ENCODE results near the gene DCAF17.
A peak's percentile ranks its signal among the peaks of the same experiment; 100 is the strongest.

The DCAF17 gene

GRCh38 chr2:171529914-171530313, 95.9 kb downstream of the DCAF17 start:
- no peak for ATAC-seq
- TF ChIP-seq ZNF565 (CRISPR knock-in tag; conservative IDR thresholded peaks at IDR 0.05; ENCODE audit: low read depth): no peak
- no peak for TF ChIP-seq TSHZ2 (CRISPR knock-in tag; IDR thresholded peaks at IDR 0.05)
- TF ChIP-seq ZNF8 (CRISPR knock-in tag; IDR thresholded peaks at IDR 0.05): no peak

GRCh38 chr2:171530378-171530777, 96.4 kb downstream of the DCAF17 start:
- no peak; the same call in 2 of the 3 replicates for ATAC-seq
- TF ChIP-seq ESRRG (CRISPR knock-in tag; IDR thresholded peaks at IDR 0.05): no peak
- TF ChIP-seq TCF4 (CRISPR knock-in tag; IDR thresholded peaks at IDR 0.05; ENCODE audit: borderline replicate concordance): no peak
- TF ChIP-seq ZFP3 (CRISPR knock-in tag; IDR thresholded peaks at IDR 0.05): no peak
- TF ChIP-seq CSDC2 (CRISPR knock-in tag; IDR thresholded peaks at IDR 0.05): no peak
- TF ChIP-seq BACH2 (CRISPR knock-in tag; IDR thresholded peaks at IDR 0.05; ENCODE audit: borderline replicate concordance): no peak
- TF ChIP-seq CSRNP3 (CRISPR knock-in tag; IDR thresholded peaks at IDR 0.05): no peak
- no peak for TF ChIP-seq GLIS3 (CRISPR knock-in tag; IDR thresholded peaks at IDR 0.05)
- no peak for TF ChIP-seq CREB5 (CRISPR knock-in tag; IDR thresholded peaks at IDR 0.05; ENCODE audit: low read depth)
- TF ChIP-seq PPARA (CRISPR knock-in tag; IDR thresholded peaks at IDR 0.05; ENCODE audit: borderline replicate concordance): no peak
- no peak for TF ChIP-seq ZNF70 (CRISPR knock-in tag; IDR thresholded peaks at IDR 0.05)
- TF ChIP-seq PATZ1 (CRISPR knock-in tag; IDR thresholded peaks at IDR 0.05; ENCODE audit: borderline replicate concordance): no peak
- no peak for TF ChIP-seq SNAI2 (CRISPR knock-in tag; IDR thresholded peaks at IDR 0.05)
- no peak for TF ChIP-seq ZNF565 (CRISPR knock-in tag; conservative IDR thresholded peaks at IDR 0.05; ENCODE audit: low read depth)
- TF ChIP-seq TSHZ2 (CRISPR knock-in tag; IDR thresholded peaks at IDR 0.05): no peak
- TF ChIP-seq TOX (CRISPR knock-in tag; IDR thresholded peaks at IDR 0.05; ENCODE audit: borderline replicate concordance): no peak
- TF ChIP-seq ZFP30 (CRISPR knock-in tag; IDR thresholded peaks at IDR 0.05): no peak
- TF ChIP-seq ARNTL (CRISPR knock-in tag; IDR thresholded peaks at IDR 0.05; ENCODE audit: borderline replicate concordance, low read depth): no peak
- TF ChIP-seq OSR1 (CRISPR knock-in tag; IDR thresholded peaks at IDR 0.05): no peak
- TF ChIP-seq ZNF8 (CRISPR knock-in tag; IDR thresholded peaks at IDR 0.05): no peak

GRCh38 chr2:171530859-171531258, 96.8 kb downstream of the DCAF17 start:
- peak; percentile 52 for ATAC-seq
